ENCODE data around the gene HSD17B1.
A peak's percentile ranks its signal among the peaks of the same experiment; 100 is the strongest.

HSD17B1 gene

GRCh38 chr17:42566883-42567573, 14.3 kb downstream of the HSD17B1 start, which contains the start of gene MLX:
MLX (plus strand) TSS chr17:42567100; CDS start chr17:42567125, 25 bp downstream.
- DNase-seq (ENCODE audit: low read depth in 2 of 2), result peak; percentile 77 to 79

GRCh38 chr17:42568341-42569111, 15.8 kb downstream of the HSD17B1 start:
- no peak for DNase-seq (ENCODE audit: low read depth in 2 of 2)

DNA sequence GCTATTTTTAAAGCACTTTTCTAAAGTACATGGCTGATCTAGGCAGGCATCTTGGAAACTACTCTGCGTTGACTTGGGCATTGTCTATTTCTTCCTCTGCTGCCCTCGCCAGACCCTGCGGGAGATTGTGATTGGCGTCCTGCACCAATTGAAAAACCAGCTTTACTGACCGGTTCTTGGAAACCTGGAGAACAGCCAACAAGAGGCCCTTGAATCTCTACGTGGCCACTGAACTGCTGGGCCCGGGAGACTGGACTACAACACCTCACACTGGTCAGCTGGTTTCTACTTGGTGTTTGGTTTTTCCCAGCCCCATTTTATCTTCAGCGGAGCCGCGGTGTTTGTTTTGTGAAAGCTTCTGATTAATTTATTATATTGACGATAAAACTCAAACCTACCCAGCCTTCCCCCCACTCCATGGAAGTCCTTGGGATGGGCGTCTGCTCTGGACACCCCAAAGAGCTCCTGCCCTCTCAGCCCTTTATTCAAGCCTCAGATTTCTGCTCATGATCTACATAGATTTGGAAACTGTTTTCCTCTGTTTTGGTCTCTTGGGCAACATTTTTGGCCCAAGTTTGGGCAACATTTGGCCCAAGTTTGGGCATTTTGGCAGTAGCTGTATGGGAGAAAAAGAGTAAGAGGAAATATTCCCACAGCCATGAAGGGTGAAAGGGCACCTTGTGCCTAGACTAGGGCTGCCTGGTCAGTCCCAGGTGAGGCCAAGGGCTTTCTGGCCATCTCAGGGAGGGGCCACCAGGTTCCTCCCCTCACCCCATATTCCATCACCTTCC, 18.9 kb downstream of the HSD17B1 start:
- no peak for DNase-seq (ENCODE audit: low read depth in 2 of 2)

GRCh38 chr17:42573095-42573494, 20.4 kb downstream of the HSD17B1 start:
- no peak for DNase-seq (ENCODE audit: low read depth in 2 of 2)

- no peak for DNase-seq (ENCODE audit: low read depth in 2 of 2)
Observed at GRCh38 chr17:42574463-42574862, 21.7 kb downstream of the HSD17B1 start.

DNA sequence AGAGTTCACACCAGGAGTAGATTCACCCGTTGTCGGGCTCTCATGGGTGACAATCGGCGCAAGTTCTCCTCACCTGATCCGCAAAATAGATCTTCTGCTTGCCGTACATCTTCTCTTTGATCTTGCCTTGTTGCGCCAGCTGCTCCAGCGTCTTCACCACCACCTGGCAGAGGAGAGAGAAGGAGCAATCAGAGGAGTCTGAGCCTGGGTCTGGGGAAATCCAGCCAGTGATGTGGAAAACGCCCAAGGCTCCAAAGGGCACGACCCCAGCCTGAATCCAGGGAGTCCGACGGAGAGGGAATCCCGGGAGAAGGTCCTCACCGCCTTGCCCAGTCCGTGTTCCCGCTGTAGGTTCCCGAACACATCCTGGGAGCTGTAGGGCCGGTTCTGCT, 24.4 kb downstream of the HSD17B1 start:
- no peak for DNase-seq (ENCODE audit: low read depth in 2 of 2)

GRCh38 chr17:42577532-42578281, 25.0 kb downstream of the HSD17B1 start, which contains the start of gene PSMC3IP:
PSMC3IP (minus strand) TSS chr17:42577729; CDS start chr17:42577686, 43 bp downstream.
- peak; percentile 78 to 79 for DNase-seq (ENCODE audit: low read depth in 2 of 2)

GRCh38 chr17:42578282-42578869, 25.7 kb downstream of the HSD17B1 start:
- peak in 1 of 2 experiments; percentile 48 for DNase-seq (ENCODE audit: low read depth in 2 of 2)

DNA sequence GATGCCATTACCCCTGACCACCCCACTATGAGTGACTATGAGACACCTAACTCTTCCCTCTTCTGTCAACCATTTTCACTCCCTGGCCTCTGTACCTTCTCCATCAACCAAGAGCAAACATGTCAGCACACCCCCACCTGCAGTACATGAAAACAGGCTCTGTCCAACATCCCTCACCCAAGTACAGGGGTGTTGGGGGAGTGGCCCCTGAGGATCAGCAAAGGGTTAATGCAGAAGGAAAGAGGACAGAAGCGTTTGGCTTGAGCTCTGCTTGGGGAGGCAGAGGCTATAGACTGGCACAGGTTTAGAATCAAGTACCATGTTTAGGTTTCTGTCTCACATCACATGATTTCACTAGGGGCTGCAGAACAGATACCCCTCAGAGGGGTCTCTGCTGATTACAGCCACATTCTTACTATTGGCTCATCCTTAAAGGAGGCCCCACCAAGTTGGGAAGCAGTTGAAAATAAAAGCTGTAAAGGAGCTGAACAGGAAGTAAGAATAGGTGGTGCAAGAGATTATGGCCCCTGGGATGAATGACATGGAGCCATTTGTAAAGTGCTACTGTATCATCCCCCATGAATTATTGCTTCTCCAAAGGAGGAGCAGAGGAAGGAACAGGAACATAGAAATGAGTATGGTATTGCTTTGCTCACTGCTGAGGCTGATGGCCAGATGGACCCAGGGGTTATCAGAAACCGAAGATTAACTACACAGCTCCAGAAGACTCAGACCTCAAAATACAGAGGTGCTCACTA, 27.2 kb downstream of the HSD17B1 start:
- DNase-seq (ENCODE audit: low read depth in 2 of 2), result no peak

GRCh38 chr17:42581744-42582270, 29.1 kb downstream of the HSD17B1 start:
- no peak for DNase-seq (ENCODE audit: low read depth in 2 of 2)

- no peak for DNase-seq (ENCODE audit: low read depth in 2 of 2)
Observed at GRCh38 chr17:42584880-42585279, 32.2 kb downstream of the HSD17B1 start.

DNA sequence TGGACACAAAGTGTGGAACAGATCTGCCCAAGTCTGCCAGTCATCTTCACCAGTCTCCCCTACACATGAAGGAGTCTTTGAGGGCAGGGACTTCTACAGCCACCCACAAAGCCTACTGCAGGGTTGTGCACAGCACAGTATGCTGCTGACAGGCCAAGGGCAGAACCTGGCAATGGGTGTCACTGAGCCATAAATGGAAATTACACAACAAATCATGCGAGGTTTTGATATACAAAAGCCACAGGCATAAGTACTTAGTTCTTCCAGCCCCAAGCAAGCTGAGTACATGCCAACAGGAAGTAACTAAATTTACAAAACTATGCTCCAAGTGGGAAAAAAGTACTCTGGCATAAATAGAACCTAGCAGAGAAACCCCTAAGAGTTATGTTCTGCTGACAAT, 32.6 kb downstream of the HSD17B1 start:
- no peak for DNase-seq (ENCODE audit: low read depth in 2 of 2)

- no peak for DNase-seq (ENCODE audit: low read depth in 2 of 2)
Observed at GRCh38 chr17:42586514-42587230, 33.9 kb downstream of the HSD17B1 start.

DNA sequence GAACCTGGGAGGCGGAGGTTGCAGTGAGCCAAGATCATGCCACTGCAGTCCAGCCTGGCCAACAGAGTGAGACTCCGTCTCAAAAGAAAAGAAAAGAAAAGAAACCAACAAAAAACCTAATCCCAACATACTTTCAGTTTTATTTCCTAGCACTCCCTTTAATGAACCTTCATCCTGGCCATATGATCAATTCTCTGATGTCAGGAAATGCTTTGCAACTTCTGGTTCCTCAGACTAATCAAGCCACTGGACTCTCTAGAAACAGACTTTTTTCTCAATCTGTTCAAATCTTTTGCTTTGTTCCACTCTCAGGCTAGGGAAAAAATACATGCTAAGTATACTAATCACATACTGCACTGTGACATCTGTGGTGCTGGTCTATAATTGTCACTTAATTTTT, 38.2 kb downstream of the HSD17B1 start:
- no peak for DNase-seq (ENCODE audit: low read depth in 2 of 2)

DNA sequence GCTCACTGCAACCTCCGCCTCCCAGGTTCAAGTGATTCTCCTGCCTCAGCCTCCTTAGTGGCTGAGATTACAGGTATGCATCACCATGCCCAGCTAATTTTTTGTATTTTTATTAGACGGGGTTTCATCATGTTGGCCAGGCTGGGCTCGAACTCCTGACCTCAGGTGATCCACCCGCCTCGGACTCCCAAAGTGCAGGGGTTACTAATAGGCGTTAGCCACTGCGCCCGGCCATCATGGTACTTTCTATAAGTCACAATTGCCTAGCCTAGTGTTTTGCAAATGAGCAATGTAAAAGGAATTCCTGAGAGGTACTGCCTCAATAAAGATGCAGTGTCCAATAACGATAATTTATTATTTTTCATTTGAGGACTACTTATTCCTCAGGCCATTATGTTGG, 38.7 kb downstream of the HSD17B1 start:
- DNase-seq (ENCODE audit: low read depth in 2 of 2), result no peak

DNA sequence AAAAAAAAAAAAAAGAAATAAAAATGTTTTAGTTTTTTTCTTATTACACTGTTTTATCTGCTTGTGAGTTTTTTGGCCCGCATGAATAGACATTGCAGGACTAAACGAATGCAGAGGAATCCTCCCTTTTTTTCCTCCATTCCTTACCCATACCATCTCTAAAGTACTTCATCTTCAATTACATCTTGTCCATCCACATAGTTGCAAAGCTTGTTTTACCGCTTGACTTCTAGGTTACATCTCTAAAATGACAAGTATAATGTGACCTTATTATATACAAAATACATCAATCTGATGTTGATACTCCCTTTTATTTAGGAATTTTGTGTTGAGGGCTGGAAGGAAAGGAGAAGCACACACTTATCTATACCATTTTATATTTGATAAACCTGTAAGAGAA, 43.7 kb downstream of the HSD17B1 start:
- no peak for DNase-seq (ENCODE audit: low read depth in 2 of 2)

- no peak for DNase-seq (ENCODE audit: low read depth in 2 of 2)
Observed at GRCh38 chr17:42598905-42599304, 46.2 kb downstream of the HSD17B1 start.

DNA sequence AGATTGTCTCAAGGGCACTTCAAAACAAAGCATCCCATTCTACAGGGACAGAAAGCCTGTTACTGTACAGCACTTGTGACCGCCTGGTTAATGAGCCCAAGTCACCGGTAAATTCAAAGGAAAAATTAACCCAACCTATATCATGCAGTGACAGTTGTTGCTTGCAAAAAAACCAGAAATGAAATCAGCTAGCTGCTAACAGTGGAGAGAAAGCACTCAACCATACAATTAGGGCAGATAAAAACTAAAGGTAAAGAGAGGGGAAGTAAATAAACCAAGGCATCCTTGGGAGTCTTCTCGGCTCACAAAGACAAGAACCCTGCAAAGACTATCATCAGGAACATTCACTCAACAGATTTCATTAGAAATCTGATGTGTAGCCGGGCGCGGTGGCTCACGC, 50.6 kb downstream of the HSD17B1 start:
- DNase-seq (ENCODE audit: low read depth in 2 of 2), result no peak

All from fibroblast of skin of left quadriceps (primary cell).